Upper lobe of left lung (tissue), 6 donors: ENCODE data around the gene MGME1. TPM values are rescaled to one million over a fixed set of nuclear protein-coding genes. Genes with fewer than 3 reads are reported as not detected.
"Not testable (repeated sequence)": the region's sequence is repeated elsewhere in the genome, so short reads cannot be mapped to it uniquely, and the experiment has no call there.

Source experiments
- ATAC-seq, 2 donors: fragments of 200-7000 bp; cut with Tn5 transposase; one replicate each; pipeline ENCODE4 v1.9.1; 2022; ENCODE audit warnings: mild to moderate bottlenecking in 2 of 2, moderate library complexity in 2 of 2; ENCODE audit not compliant: low FRiP score in 2 of 2
- DNase-seq, 2 donors: peaks; one replicate each; pipeline ENCODE4 v3.0.0-alpha.2; 2019 to 2020
- H3K27ac ChIP-seq, 4 donors: fragments of 200-600 bp; sonication (generic); one replicate each; pipeline ENCODE4 v1.5.1; 2016 to 2019
- H3K27me3 ChIP-seq, 4 donors: fragments of 200-600 bp; sonication (generic); one replicate each; pipeline ENCODE4 v1.5.1; 2017 to 2019
- H3K36me3 ChIP-seq, 4 donors: fragments of 200-600 bp; sonication (generic); one replicate each; pipeline ENCODE4 v1.5.1; 2016 to 2019
- H3K4me1 ChIP-seq, 4 donors: fragments of 200-600 bp; sonication (generic); one replicate each; pipeline ENCODE4 v1.5.1; 2018 to 2019
- H3K4me3 ChIP-seq, 4 donors: fragments of 200-600 bp; sonication (generic); one replicate each; pipeline ENCODE4 v1.5.1; 2017 to 2019; ENCODE audit warnings: mild to moderate bottlenecking in 2 of 4, moderate library complexity in 1 of 4
- H3K9me3 ChIP-seq, 4 donors: fragments of 200-600 bp; sonication (generic); one replicate each; pipeline ENCODE4 v1.5.1; 2018 to 2019
- EP300 ChIP-seq, 4 donors: sonication (generic); formaldehyde crosslinking; IDR thresholded peaks; one replicate each; pipeline ENCODE4 v1.5.1; 2017; ENCODE audit warnings: antibody characterized with exemption in 4 of 4, control low read depth in 2 of 4
- POLR2A ChIP-seq, 4 donors: fragments of 450-650 bp; IDR thresholded peaks; one replicate each; pipeline ENCODE4 v1.5.1; 2016 to 2017; ENCODE audit warnings: antibody characterized with exemption in 4 of 4, mild to moderate bottlenecking in 2 of 4
- POLR2AphosphoS5 ChIP-seq, 2 donors: sonication (generic); formaldehyde crosslinking; IDR thresholded peaks; one replicate each; pipeline ENCODE4 v1.5.1; 2017; ENCODE audit warnings: antibody characterized with exemption in 2 of 2
- WGBS, 2 donors: methylation state at CpG; one replicate each; pipeline ENCODE4 v1.1.5; 2017 to 2018; 5-methylcytosine and 5-hydroxymethylcytosine counted together
- total RNA-seq, 6 donors: library from RNA; depleted of rRNA in 4 of 6; stranded (reverse); fragments of >200 nt in 4 of 6; gene quantifications; one replicate each; pipeline versions ENCODE4 v1.1.0 to v1.2.1, GENCODE V29; 2016 to 2021
- TF ChIP-seq, protein P1 (sequence below), 6 experiments: fragments of 450-650 bp in 4 of 6; fragments of 200-600 bp in 2 of 6; sonication (generic) in 2 of 6; IDR thresholded peaks; one replicate each; pipeline ENCODE4 v1.5.1; 2016 to 2019; ENCODE audit warnings: antibody characterized with exemption in 6 of 6
- donor health status: DM: no; HTN: no; CAD: no; lungs with moderate emphysema.
- donor health status: DM: no; HTN: yes; CAD: no; lungs with severe emphysema.

The MGME1 gene
- total RNA-seq, 6 donors from 2014 or later: 9.4 to 22.0 (median 13.3) TPM

DNA sequence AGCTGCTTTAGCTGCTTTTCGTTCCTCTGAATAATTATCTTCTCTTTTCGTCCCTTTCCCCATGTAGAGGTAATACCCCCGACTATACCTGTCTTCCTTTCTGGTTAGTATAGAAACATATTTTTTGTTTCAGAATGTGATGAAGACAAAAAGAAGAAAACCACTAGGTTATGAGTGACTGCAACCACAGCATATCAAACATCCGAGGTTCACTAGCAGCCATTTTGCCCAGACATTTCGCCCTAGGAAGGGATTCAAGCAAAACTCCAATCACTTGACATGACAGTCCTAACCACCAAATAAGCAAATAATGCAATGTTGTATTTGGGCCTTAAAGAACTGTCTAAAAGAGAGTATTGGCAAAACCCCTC, 9.6 kb upstream of the MGME1 start:
- ATAC-seq (no peak), DNase-seq (no peak)
- WGBS, 2 donors: 48 to 75% methylated on average over 5 of the region's 5 CpGs
- peaks cover 0 to 20% (median 4%) of the 10 kb centered on the region in 4 donors for H3K36me3 ChIP-seq
- H3K27ac ChIP-seq: peak overlapping the region; percentile 66 to 74 (median 73)
- no peaks in the 10 kb centered on the region for H3K9me3 ChIP-seq
- H3K27me3 ChIP-seq: no peaks in the 10 kb centered on the region
- peaks cover 53 to 95% (median 73%) of the 10 kb centered on the region in 4 donors for H3K4me1 ChIP-seq
- H3K4me3 ChIP-seq: no peak overlapping the region
- TF ChIP-seq EP300 (IDR thresholded peaks at IDR 0.05) (no peak), POLR2AphosphoS5 (IDR thresholded peaks at IDR 0.05) (no peak), POLR2A (IDR thresholded peaks at IDR 0.05) (no peak)
- TF ChIP-seq, protein P1, sequence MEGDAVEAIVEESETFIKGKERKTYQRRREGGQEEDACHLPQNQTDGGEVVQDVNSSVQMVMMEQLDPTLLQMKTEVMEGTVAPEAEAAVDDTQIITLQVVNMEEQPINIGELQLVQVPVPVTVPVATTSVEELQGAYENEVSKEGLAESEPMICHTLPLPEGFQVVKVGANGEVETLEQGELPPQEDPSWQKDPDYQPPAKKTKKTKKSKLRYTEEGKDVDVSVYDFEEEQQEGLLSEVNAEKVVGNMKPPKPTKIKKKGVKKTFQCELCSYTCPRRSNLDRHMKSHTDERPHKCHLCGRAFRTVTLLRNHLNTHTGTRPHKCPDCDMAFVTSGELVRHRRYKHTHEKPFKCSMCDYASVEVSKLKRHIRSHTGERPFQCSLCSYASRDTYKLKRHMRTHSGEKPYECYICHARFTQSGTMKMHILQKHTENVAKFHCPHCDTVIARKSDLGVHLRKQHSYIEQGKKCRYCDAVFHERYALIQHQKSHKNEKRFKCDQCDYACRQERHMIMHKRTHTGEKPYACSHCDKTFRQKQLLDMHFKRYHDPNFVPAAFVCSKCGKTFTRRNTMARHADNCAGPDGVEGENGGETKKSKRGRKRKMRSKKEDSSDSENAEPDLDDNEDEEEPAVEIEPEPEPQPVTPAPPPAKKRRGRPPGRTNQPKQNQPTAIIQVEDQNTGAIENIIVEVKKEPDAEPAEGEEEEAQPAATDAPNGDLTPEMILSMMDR (IDR thresholded peaks at IDR 0.05): no peak

- Histone ChIP-seq H3K27ac (peak overlapping the region; percentile 66 to 74 (median 73)), H3K4me1 (peaks cover 65 to 95% (median 81%) of the 10 kb centered on the region in 4 donors)
- not testable (repeated sequence) for H3K4me3 ChIP-seq, H3K9me3 ChIP-seq, ATAC-seq, H3K27me3 ChIP-seq, DNase-seq, H3K36me3 ChIP-seq
- WGBS, 2 donors: 87 to 92% methylated on average over 16 of the region's 16 CpGs
These were observed 8.4 kb upstream of the MGME1 start for GRCh38 chr20:17960400-17960885.

GRCh38 chr20:17960927-17961586, 7.8 kb upstream of the MGME1 start:
- Histone ChIP-seq H3K27me3 (no peaks in the 10 kb centered on the region), H3K4me3 (no peak overlapping the region), H3K4me1 (peaks cover 70 to 96% (median 84%) of the 10 kb centered on the region in 4 donors), H3K36me3 (peaks cover 0 to 3% (median 0%) of the 10 kb centered on the region in 4 donors), H3K27ac (peak overlapping the region; percentile 22 to 74 (median 51)), H3K9me3 (no peaks in the 10 kb centered on the region)
- ATAC-seq (no peak), DNase-seq (no peak)
- 24 to 49% methylated on average over 6 of the region's 6 CpGs for WGBS, 2 donors
- peak in 1 of 2 donors; percentile 33 for TF ChIP-seq POLR2AphosphoS5 (IDR thresholded peaks at IDR 0.05)
- TF ChIP-seq EP300 (IDR thresholded peaks at IDR 0.05): no peak

- TF ChIP-seq, protein P1 (IDR thresholded peaks at IDR 0.05): no peak
- TF ChIP-seq POLR2AphosphoS5 (IDR thresholded peaks at IDR 0.05) (no peak), POLR2A (IDR thresholded peaks at IDR 0.05) (no peak), EP300 (IDR thresholded peaks at IDR 0.05) (no peak)
- Histone ChIP-seq H3K27me3 (no peaks in the 10 kb centered on the region), H3K9me3 (no peaks in the 10 kb centered on the region), H3K4me1 (peaks cover 75 to 96% (median 87%) of the 10 kb centered on the region in 4 donors), H3K4me3 (no peak overlapping the region), H3K27ac (peak overlapping the region in 3 of 4 donors; percentile 22 to 73 (median 29)), H3K36me3 (no peaks in the 10 kb centered on the region)
- DNase-seq (no peak), ATAC-seq (no peak)
- 40 to 46% methylated on average over 1 of the region's 1 CpG for WGBS, 2 donors
These were observed 7.3 kb upstream of the MGME1 start for GRCh38 chr20:17961587-17961940.

DNA sequence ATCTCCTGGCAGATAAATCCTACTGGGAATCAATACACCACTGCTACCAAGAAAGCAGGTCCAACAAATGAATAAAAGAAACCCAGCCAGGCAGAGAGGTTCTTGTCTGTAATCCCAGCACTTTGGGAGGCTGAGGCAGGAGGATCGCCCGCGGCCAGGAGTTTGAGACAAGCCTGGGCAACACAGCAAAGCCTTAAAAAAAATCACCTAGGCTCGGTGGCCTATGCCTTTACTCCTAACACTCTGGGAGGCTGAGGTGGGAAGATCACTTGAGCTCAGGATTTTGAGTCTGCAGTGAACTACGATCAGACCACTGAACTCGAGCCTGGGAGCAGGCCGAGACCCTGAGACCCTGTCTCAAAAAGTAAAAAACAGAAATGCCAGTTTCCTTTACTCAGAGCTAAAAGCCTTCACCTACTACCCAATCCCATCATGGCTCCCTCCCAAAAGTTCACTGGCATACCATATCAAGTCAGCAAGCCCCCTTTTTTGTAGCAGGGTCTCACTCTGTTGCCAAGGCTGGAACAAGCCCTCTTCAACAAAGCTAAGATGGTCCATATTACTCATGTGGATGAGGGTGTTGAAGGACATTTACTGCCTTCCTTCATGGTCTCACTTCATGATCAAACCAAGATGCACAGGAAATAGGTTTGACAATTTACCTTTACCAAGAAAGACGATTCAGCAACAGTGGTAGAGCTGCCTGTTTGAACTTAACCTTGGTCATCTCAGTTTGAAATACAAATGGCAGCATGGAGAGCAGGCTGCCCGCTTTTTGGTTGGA, 5.5 kb upstream of the MGME1 start:
- ATAC-seq: no peak
- peak overlapping the region in 2 of 4 donors; percentile 23 to 26 for H3K27ac ChIP-seq
- TF ChIP-seq POLR2A (IDR thresholded peaks at IDR 0.05): no peak
- H3K27me3 ChIP-seq: no peaks in the 10 kb centered on the region
- no peaks in the 10 kb centered on the region for H3K36me3 ChIP-seq
- no peaks in the 10 kb centered on the region for H3K9me3 ChIP-seq
- H3K4me3 ChIP-seq: no peak overlapping the region
- H3K4me1 ChIP-seq: peaks cover 69 to 92% (median 82%) of the 10 kb centered on the region in 4 donors
- DNase-seq: no peak
- WGBS, 2 donors: 74 to 81% methylated on average over 9 of the region's 9 CpGs

- ATAC-seq: no peak
- DNase-seq: no peak
- Histone ChIP-seq H3K4me3 (no peak overlapping the region), H3K9me3 (no peaks in the 10 kb centered on the region), H3K36me3 (no peaks in the 10 kb centered on the region), H3K4me1 (peaks cover 62 to 84% (median 74%) of the 10 kb centered on the region in 4 donors), H3K27me3 (no peaks in the 10 kb centered on the region), H3K27ac (peak overlapping the region in 1 of 4 donors; percentile 96)
- TF ChIP-seq EP300 (IDR thresholded peaks at IDR 0.05): no peak
- no peak for TF ChIP-seq POLR2AphosphoS5 (IDR thresholded peaks at IDR 0.05)
- TF ChIP-seq, protein P1 (IDR thresholded peaks at IDR 0.05): no peak
- TF ChIP-seq POLR2A (IDR thresholded peaks at IDR 0.05): no peak
- 62 to 88% methylated on average over 1 of the region's 1 CpG for WGBS, 2 donors
These were observed 4.7 kb upstream of the MGME1 start for GRCh38 chr20:17964073-17964472.
